ENCODE measurements around the gene IL32.

The IL32 gene

DNA sequence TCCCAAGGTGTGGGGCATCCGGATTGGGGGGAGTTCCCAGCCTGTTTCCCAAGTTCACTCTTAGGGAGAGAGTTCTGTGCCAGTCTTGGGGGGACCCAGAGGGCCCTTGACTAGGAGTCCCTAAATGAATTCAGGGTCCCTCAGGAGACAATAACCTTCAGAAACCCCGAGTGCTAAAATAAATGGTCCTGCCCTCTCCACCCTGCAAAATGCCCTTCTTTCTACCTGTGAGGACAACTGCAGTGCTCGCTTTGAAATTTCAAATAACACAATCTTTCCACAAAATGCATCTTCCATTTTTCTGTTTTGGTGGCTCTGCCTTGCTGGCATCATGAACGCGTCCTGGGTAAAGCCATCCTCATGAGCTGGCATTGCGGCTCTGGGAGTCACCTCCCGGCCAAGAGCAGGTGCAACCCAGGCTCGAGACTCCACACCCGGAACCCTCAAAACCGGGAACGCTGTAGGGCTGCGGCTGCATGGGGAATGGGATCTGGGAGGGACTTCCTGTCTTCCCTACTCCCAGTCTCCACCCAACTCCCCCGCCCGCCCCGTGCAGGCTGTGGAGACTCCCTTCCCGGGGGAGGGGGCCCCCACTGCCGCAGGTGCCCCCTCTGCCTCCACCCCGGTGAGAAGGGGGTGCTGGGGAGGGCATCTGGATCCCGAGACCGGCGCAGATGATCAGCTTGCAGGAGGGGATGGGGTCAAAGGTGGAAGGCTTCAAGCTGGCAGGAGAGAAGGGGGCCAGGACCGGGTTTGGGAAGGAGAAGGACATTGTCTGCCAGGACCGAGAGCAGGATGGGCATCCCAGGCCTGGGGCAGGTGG is 46.8 kb downstream of the IL32 start, which contains the start of gene ZNF205 (continued):
- peak; percentile 46; the same call in 1 of the 2 replicates for TF ChIP-seq ZBTB8A (tag by site-specific recombination; IDR thresholded peaks at IDR 0.05)
- TF ChIP-seq ZNF133 (tag by site-specific recombination; IDR thresholded peaks at IDR 0.05): no peak
- TF ChIP-seq, protein P1, sequence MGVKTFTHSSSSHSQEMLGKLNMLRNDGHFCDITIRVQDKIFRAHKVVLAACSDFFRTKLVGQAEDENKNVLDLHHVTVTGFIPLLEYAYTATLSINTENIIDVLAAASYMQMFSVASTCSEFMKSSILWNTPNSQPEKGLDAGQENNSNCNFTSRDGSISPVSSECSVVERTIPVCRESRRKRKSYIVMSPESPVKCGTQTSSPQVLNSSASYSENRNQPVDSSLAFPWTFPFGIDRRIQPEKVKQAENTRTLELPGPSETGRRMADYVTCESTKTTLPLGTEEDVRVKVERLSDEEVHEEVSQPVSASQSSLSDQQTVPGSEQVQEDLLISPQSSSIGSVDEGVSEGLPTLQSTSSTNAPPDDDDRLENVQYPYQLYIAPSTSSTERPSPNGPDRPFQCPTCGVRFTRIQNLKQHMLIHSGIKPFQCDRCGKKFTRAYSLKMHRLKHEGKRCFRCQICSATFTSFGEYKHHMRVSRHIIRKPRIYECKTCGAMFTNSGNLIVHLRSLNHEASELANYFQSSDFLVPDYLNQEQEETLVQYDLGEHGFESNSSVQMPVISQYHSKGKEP (tag by site-specific recombination; IDR thresholded peaks at IDR 0.05): peak; percentile 53; the same call in 1 of the 2 replicates
- TF ChIP-seq, protein P2, sequence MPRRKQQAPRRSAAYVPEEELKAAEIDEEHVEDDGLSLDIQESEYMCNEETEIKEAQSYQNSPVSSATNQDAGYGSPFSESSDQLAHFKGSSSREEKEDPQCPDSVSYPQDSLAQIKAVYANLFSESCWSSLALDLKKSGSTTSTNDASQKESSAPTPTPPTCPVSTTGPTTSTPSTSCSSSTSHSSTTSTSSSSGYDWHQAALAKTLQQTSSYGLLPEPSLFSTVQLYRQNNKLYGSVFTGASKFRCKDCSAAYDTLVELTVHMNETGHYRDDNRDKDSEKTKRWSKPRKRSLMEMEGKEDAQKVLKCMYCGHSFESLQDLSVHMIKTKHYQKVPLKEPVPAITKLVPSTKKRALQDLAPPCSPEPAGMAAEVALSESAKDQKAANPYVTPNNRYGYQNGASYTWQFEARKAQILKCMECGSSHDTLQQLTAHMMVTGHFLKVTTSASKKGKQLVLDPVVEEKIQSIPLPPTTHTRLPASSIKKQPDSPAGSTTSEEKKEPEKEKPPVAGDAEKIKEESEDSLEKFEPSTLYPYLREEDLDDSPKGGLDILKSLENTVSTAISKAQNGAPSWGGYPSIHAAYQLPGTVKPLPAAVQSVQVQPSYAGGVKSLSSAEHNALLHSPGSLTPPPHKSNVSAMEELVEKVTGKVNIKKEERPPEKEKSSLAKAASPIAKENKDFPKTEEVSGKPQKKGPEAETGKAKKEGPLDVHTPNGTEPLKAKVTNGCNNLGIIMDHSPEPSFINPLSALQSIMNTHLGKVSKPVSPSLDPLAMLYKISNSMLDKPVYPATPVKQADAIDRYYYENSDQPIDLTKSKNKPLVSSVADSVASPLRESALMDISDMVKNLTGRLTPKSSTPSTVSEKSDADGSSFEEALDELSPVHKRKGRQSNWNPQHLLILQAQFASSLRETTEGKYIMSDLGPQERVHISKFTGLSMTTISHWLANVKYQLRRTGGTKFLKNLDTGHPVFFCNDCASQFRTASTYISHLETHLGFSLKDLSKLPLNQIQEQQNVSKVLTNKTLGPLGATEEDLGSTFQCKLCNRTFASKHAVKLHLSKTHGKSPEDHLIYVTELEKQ (tag by site-specific recombination; IDR thresholded peaks at IDR 0.05; ENCODE audit: borderline replicate concordance): no peak
- peak; percentile 83 for TF ChIP-seq SP7 (tag by site-specific recombination; IDR thresholded peaks at IDR 0.05)
- TF ChIP-seq ZNF626 (tag by site-specific recombination; IDR thresholded peaks at IDR 0.05): no peak
- peak; percentile 69 for TF ChIP-seq ZFHX2 (tag by site-specific recombination; conservative IDR thresholded peaks at IDR 0.05)
- TF ChIP-seq, protein P3, sequence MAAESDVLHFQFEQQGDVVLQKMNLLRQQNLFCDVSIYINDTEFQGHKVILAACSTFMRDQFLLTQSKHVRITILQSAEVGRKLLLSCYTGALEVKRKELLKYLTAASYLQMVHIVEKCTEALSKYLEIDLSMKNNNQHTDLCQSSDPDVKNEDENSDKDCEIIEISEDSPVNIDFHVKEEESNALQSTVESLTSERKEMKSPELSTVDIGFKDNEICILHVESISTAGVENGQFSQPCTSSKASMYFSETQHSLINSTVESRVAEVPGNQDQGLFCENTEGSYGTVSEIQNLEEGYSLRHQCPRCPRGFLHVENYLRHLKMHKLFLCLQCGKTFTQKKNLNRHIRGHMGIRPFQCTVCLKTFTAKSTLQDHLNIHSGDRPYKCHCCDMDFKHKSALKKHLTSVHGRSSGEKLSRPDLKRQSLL (tag by site-specific recombination; IDR thresholded peaks at IDR 0.05): peak; percentile 81; the same call in 1 of the 2 replicates
- no peak for TF ChIP-seq GFI1B (tag by site-specific recombination; IDR thresholded peaks at IDR 0.05)
- peak; percentile 66; the same call in 1 of the 2 replicates for TF ChIP-seq ZNF24 (tag by site-specific recombination; IDR thresholded peaks at IDR 0.05)
- no peak for TF ChIP-seq ZNF37A (tag by site-specific recombination; IDR thresholded peaks at IDR 0.05)
- no peak for TF ChIP-seq SCRT2 (tag by site-specific recombination; IDR thresholded peaks at IDR 0.05)
- TF ChIP-seq ZNF707 (tag by site-specific recombination; IDR thresholded peaks at IDR 0.05): no peak
- no peak for TF ChIP-seq ZNF19 (tag by site-specific recombination; IDR thresholded peaks at IDR 0.05; ENCODE audit: low read depth)
- TF ChIP-seq ZNF837 (tag by site-specific recombination; IDR thresholded peaks at IDR 0.05): no peak
- peak; percentile 17; the same call in 1 of the 2 replicates for TF ChIP-seq ZBTB21 (tag by site-specific recombination; IDR thresholded peaks at IDR 0.05)
- TF ChIP-seq ZNF112 (tag by site-specific recombination; IDR thresholded peaks at IDR 0.05): no peak
- no peak for TF ChIP-seq ZNF266 (tag by site-specific recombination; IDR thresholded peaks at IDR 0.05; ENCODE audit: low read depth)
- TF ChIP-seq ZNF621 (tag by site-specific recombination; IDR thresholded peaks at IDR 0.05): no peak
- TF ChIP-seq, protein P4, sequence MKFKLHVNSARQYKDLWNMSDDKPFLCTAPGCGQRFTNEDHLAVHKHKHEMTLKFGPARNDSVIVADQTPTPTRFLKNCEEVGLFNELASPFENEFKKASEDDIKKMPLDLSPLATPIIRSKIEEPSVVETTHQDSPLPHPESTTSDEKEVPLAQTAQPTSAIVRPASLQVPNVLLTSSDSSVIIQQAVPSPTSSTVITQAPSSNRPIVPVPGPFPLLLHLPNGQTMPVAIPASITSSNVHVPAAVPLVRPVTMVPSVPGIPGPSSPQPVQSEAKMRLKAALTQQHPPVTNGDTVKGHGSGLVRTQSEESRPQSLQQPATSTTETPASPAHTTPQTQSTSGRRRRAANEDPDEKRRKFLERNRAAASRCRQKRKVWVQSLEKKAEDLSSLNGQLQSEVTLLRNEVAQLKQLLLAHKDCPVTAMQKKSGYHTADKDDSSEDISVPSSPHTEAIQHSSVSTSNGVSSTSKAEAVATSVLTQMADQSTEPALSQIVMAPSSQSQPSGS (tag by site-specific recombination; IDR thresholded peaks at IDR 0.05; ENCODE audit: low read depth): no peak
- TF ChIP-seq OSR2 (tag by site-specific recombination; IDR thresholded peaks at IDR 0.05): no peak
- no peak for TF ChIP-seq ZNF174 (tag by site-specific recombination; IDR thresholded peaks at IDR 0.05)
- TF ChIP-seq, protein P5, sequence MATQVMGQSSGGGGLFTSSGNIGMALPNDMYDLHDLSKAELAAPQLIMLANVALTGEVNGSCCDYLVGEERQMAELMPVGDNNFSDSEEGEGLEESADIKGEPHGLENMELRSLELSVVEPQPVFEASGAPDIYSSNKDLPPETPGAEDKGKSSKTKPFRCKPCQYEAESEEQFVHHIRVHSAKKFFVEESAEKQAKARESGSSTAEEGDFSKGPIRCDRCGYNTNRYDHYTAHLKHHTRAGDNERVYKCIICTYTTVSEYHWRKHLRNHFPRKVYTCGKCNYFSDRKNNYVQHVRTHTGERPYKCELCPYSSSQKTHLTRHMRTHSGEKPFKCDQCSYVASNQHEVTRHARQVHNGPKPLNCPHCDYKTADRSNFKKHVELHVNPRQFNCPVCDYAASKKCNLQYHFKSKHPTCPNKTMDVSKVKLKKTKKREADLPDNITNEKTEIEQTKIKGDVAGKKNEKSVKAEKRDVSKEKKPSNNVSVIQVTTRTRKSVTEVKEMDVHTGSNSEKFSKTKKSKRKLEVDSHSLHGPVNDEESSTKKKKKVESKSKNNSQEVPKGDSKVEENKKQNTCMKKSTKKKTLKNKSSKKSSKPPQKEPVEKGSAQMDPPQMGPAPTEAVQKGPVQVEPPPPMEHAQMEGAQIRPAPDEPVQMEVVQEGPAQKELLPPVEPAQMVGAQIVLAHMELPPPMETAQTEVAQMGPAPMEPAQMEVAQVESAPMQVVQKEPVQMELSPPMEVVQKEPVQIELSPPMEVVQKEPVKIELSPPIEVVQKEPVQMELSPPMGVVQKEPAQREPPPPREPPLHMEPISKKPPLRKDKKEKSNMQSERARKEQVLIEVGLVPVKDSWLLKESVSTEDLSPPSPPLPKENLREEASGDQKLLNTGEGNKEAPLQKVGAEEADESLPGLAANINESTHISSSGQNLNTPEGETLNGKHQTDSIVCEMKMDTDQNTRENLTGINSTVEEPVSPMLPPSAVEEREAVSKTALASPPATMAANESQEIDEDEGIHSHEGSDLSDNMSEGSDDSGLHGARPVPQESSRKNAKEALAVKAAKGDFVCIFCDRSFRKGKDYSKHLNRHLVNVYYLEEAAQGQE (tag by site-specific recombination; IDR thresholded peaks at IDR 0.05): no peak; the same call in 1 of the 2 replicates
- no peak for TF ChIP-seq HOXD13 (CRISPR knock-in tag; IDR thresholded peaks at IDR 0.05; ENCODE audit: borderline replicate concordance)
- TF ChIP-seq, protein P6, sequence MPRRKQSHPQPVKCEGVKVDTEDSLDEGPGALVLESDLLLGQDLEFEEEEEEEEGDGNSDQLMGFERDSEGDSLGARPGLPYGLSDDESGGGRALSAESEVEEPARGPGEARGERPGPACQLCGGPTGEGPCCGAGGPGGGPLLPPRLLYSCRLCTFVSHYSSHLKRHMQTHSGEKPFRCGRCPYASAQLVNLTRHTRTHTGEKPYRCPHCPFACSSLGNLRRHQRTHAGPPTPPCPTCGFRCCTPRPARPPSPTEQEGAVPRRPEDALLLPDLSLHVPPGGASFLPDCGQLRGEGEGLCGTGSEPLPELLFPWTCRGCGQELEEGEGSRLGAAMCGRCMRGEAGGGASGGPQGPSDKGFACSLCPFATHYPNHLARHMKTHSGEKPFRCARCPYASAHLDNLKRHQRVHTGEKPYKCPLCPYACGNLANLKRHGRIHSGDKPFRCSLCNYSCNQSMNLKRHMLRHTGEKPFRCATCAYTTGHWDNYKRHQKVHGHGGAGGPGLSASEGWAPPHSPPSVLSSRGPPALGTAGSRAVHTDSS (tag by site-specific recombination; IDR thresholded peaks at IDR 0.05): peak; percentile 31; the same call in 1 of the 2 replicates
- no peak for TF ChIP-seq ZNF791 (tag by site-specific recombination; IDR thresholded peaks at IDR 0.05)
- TF ChIP-seq ZNF391 (tag by site-specific recombination; IDR thresholded peaks at IDR 0.05; ENCODE audit: borderline replicate concordance, low read depth): peak; percentile 62; the same call in 1 of the 2 replicates

All from HEK293 (cell line).